Inflammatory macrophage treated with lipopolysaccharide for 1 hour (primary cell): ENCODE results near the gene PPP1R14C.
"Not testable (repeated sequence)": the region's sequence is repeated elsewhere in the genome, so short reads cannot be mapped to it uniquely, and the experiment has no call there.

ENCODE experiments used
- DNase-seq, 2 donors: peaks; one replicate each; pipeline ENCODE4 v3.0.0-alpha.2; 2020 to 2022

PPP1R14C gene, protein sequence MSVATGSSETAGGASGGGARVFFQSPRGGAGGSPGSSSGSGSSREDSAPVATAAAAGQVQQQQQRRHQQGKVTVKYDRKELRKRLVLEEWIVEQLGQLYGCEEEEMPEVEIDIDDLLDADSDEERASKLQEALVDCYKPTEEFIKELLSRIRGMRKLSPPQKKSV

DNA sequence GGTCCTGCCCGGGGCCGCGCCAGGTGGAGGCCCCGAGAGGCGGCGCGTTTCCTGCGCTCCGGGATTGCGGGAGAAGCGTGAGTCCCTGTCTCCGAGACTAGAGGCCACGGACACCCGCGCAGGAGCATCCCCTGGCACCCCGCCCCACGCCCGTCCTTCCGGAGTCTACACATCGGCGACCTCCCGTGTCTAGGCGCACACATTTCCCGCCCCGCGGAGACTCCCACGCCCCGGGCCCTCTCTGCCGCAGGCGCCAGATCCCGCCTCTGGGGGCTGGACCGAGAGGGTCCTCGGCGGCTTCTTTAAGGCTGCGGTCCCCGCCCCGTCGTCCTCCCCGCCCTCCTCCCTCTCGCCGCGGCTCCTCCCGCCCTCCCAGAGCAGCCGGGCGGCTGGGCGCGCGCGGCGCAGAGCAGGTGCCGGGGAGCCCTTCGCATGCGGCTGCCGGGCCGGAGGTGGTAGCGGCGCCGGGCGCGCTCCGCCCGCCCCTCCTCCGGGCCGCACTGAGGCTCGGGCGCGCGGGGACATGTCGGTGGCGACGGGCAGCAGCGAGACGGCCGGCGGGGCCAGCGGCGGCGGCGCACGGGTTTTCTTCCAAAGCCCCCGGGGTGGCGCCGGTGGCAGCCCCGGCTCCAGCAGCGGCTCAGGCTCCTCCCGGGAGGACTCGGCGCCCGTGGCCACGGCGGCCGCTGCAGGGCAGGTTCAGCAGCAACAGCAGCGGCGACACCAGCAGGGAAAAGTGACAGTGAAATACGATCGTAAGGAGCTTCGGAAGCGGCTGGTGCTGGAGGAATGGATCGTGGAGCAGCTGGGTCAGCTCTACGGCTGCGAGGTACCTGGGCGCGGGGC is at the start of gene PPP1R14C:
Gene PPP1R14C, plus strand, starts transcription at position 375 of the 846 bp plus-strand sequence. Its CDS starts 149 bp downstream, at position 524.
- DNase-seq, result peak; percentile 7 to 37

DNA sequence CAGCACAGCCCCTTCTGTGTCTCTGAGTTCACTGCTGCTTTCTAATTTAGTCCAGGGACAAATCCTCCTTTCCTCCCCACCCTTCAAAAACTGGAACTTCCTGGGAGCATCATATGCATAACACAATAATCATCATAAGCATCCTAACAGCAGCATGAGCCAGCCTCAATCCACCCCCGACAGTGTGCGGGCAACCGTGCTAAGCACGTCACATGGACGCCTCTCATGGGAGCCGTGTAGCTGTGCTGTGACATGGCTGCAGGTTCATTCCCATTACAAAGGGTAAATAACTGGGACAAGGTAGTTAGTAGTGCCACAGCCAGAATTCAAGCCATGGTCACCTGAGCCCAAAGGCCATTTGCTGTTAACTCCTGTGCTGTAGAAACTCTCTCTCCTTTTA is 49.4 kb upstream of the PPP1R14C start:
- DNase-seq, result no peak

DNA sequence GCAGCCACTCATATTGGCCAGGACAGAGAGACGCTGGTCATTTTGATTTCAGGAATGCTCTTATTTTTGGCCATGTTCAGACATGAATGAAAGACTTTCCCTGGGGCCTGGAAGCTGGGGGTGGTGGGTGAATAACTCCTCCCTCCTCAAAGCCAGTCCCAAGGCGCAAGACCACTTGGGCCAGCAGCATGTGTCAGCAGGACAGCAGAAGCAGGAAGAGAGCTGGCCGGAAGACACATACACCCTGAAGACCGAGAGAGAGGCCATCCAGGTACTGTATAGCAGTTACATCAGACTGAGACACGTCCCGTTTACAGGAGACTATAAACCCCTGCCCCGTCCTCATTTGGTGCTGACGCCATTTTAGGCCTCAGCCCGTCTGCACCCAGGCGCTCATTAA is 44.7 kb upstream of the PPP1R14C start:
- no peak for DNase-seq

DNA sequence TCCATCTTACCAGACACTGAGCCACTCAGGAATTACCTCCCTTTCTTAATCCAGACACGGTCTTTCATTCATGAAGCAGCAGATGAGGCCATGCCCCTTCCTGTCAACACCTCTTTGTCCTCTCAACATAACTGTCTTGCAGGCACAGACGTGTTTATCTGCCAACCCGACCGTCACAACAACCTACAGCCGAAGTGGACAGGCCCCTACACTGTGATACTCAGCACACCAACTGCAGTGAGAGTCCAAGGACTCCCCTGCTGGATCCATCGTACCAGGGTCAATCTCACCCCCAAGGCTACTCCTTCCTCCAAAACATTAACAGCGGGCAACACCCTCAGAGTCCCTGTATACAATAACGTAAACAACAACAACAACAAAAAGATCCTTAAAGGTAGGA is 43.3 kb upstream of the PPP1R14C start:
- DNase-seq, result no peak

DNA sequence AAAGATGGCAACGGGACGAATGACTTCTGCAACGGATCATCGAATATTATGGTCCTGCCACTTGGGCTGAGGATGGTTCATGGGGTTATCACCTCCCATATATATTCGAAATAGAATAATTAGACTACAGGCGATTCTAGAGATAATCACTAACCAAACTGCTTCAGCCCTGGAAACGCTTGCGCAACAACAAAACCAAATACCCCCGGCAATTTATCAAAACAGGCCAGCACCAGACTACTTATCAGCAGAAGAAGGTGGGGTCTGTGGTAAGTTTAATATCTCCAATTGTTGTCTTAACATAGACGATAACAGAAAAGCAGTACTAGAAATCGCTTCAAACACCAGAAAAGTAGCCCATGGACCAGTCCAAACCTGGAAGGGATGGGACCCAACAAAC is 42.9 kb upstream of the PPP1R14C start:
- no peak for DNase-seq

DNA sequence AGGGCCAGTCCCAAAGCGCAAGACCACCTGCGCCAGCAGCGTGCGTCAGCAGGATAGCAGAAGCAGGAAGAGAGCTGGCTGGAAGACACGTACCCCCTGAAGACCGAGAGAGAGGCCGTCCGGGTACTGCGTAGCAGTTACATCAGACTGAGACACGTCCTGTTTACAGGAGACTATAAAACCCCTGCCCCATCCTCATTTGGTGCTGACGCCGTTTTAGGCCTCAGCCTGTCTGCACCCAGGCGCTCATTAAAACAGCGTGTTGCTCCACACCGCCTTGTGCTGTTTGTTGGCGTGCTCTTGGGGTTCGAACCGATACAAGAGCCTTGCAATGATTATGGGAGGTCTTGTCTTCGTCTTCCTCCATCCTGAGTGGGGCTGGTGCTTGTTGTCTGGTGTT is 42.1 kb upstream of the PPP1R14C start:
- no peak for DNase-seq

DNA sequence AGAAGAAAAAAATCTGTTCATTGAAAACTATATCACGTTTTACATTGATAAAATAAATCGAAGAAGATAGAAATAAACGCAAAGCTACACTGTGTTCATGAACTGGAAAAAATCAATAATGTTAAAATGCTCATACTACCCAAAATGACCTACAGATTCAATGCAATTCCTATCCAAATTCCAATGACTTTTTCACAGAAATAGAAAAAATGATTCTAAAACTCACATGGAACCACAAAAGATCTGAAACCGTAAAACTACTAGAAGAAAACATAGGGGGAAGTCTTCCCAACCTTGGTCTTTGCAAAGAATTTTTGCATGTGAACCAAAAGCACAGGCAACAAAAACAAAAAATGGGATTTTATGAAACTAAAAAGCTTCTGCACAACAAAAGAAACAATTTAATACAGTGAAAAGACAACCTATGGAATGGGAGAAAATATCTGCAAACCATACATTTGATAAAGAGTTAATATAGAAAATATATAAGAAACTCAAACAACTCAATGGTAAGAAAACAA is 40.0 kb upstream of the PPP1R14C start:
- no peak for DNase-seq

DNA sequence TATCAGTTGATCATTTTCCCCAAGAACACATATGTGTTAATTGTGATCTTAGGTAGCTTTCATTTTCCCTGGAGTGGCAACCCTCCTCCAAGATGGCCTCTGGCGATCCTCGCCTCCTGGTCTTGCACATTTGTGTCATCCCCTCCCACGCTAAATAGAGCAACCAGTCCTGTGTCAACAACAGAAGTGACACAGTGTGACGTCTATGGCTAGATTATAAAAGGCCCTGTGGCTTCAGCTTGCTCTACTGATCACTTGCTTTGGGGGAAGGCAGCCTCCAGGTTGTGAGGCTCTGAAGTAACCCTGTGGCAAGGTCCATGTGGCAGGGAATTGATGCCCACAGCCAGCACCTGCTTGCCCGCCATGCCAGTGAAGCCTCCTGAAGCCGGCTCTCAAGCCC is 30.6 kb upstream of the PPP1R14C start:
- DNase-seq, result no peak

DNA sequence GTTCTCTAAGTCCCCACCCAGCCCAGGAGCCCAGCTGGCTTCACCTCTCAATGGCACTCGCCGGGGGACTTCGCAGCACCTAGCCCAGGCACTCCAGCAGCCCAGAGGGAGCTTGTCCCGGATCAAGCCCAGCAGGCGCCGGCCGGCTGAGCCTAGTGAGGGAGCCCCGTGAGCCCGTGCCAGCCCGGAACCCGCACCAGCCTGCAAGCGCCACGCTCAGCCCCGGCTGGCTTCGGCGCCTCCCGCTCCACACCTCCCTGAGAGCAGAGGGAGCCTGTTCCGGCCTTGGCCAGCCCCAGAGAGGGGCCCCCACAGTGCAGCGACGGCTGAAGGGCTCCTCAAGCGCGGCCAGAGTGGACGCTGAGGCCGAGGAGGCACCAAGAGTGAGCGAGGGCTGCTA is 27.1 kb upstream of the PPP1R14C start:
- DNase-seq, result no peak

DNA sequence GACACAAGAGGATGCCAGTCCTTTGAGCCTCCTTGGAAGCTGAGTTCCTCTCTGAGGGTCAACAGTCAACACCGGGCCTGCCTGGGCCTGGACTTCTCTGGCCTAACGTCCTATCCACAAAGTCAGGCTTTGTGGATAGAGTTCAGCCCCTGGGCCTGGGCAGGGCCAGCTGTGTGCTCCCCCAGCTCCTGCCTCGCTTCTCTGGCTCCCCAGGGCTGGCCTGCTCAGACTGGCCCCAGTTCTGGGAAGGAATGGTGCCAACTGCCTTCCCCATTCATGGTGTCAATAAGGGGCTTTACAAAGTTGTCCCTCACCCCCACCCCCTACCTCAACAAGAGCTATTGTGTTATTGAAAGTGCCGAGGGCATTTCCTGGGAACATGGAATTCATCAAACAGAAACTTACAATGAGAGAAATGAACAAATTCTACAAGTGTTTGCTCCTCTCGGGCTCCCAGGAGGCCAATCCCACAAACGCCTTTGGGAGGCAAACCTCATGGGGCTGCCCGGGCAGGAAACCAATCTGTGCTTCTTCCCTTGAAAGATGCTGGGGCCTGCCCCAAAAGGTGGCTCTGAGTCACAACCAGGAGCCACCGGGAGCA is 26.5 kb upstream of the PPP1R14C start:
- no peak for DNase-seq

DNA sequence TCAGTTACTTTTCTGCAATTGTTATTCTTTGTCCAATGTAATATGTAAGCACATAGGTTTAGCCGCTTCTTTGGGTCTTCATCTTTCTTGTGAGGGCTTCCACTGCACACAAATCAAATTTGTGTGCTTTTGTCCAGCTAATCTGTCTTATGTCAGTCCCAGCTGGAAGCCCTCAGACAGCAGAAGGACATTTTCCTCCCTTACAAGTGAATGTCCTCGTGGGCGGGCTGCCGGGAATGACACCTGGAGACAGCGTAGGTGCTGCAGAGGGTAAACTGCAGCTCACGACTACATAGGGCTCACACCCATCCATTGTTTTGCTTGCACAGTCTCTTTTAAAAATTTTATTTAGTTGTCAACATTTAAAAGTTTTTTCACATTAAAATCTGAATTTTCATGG is 24.6 kb upstream of the PPP1R14C start:
- no peak for DNase-seq

DNA sequence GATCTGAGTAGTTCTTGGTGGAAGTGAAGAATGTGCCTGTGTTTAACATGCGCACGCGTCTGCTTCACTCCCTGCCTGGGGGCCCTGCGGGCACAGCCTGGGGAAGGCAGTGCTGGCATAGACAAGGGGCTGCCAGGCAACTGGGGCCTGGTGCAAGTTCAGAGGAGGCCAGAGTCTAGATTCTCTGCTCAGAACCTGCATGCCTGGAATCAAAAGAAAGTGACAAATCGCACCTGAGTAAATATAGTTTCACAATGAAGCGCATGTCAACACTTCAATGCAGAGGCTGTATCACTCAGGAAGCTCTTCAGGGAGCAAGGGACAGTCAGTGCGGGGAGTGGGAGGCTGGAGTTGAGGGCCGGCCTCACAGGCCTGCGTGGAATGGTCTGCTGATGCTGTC is 24.2 kb upstream of the PPP1R14C start:
- DNase-seq, result no peak

DNA sequence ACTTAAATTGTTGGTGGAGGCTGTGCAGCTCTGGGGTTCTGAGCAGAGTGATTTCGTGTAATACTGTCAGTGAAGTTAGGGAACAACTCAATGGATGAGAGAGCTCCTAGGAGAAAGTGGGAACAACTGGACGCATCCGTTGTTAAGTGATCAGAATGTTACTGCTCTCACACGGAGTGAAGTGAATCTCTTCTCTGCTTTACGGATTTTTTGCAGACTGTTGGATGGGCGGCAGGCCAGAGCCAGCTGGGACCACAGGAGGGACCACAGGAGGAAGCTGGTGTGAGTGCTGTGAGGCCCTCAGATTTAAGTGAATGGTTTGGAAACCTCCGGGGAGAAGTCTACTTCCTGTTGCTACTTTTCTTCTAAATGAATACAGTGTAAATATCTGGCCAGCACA is 23.7 kb upstream of the PPP1R14C start:
- no peak for DNase-seq

DNA sequence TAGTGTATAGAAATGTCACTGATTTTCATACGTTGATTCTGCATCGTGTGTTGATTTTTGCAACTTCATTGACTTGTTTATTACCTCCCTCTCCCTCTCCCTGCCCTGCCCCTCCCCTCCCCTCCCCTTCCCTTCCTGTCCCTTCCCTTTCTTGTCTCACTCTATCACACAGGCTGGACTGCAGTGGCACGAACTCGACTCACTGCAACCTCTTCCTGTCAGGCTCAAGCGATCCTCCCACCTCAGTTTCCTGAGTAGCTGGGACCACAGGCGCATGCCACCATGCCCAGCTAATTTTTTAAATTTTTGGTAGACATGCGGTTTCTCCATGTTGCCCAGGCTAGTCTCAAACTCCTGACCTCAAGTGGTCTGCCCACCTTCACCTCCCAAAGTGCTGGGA is 19.2 kb upstream of the PPP1R14C start:
- DNase-seq, result no peak

DNA sequence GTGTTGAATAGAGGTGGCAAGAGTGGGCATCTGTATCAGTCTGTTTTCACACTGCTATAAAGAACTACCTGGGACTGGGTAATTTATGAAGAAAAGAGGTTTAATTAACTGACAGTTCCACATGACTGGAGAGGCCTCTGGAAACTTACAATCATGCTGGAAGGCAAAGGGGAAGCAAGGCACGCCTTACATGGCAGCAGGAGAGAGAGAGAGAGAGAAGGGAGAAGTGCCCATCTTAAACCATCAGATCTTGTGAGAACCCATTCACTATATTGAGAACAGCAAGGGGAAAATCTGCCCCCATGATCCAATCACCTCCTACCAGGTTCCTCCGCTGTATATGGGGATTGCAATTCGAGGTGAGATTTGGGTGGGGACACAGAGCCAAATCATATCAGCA is 18.6 kb upstream of the PPP1R14C start:
- DNase-seq, result no peak

DNA sequence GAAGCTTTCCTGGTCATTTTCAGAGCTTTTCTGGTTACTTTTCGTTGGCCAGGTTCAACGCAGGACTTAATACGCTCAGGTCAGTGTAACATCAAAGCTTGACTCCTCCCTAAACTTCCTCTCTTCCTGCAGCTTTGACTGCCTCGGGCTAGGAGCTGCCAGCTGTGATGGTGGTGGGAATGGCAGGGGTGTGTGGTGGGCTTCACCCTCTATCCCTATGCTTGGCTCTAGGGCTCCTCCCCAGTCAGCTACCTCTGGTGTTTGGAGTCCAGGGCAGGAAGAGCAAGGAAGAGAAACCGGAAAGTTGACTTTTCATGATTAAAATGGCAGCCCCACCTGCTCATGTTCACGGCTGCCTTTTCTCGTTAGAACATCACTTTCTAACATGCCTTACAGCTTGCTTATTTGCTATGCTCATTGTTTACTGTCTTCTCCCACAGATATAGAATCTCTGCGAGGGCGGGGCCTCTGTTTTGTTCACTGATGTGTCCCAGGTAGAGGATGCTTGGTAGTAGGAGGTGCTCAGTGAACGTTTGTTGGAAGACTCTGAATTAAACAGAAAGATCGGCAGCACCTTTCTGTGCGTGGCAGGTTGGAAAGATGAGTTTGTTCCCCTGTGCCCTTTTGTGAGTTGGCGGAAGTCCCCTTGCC is 16.1 kb upstream of the PPP1R14C start:
- no peak for DNase-seq

DNA sequence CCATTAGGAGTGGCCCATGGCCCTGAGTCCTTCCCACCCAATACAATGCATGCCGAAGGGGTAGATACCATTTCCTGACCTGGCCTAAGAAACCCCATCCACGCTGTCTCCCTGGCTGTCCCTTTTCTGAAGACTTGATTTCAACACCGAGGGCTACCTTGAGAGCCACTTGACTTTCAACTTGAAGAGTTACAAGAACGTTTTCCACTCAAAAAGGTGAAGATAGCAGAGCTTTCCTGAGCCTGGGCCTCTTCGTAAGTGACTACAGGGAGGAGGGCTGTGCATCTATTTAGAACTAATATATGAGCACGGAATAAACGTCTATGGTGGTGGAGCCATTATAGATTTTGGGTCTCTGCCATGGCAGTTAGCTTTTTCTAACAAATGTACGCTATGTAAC is 14.4 kb upstream of the PPP1R14C start:
- DNase-seq, result no peak

DNA sequence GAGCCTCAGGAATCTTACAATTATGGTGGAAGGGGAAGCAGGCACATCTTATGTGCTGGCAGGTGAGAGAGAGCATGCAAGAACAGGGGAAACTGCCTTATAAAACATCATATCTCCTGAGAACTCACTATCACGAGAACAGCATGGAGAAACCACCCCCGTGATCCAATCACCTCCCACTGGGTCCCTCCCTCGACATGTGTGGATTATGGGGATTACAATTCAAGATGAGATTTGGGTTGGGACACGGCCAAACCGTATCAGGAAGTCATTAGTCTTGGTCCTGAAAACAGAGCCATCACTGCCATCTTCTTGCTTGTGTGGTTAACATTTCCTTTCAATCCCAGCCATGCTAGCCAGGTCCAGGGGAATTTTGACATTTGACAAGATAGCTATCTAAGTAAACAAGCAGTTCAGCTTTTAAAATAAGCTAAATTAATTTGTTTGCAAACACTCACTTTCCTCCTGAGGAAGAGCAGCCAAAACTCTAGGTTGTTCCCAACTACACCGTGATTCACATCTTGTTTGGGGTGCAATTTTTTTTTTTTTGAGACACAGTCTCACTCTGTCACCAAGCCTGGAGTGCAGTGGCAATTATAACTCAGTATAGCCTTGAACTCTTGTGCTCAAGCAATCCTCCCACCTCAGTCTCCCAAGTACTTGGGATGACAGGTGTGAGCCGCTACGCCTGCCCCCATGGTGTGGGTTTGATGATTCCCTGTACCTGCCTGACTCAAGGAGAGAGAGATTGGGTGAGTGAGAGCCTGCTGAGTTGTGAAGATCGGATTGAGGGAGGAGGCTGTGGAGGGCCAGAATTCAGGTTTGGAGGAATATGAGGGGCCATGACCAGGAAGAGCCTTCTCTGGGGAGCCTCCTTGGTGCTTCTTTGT is 13.0 kb upstream of the PPP1R14C start:
- DNase-seq, result no peak

DNA sequence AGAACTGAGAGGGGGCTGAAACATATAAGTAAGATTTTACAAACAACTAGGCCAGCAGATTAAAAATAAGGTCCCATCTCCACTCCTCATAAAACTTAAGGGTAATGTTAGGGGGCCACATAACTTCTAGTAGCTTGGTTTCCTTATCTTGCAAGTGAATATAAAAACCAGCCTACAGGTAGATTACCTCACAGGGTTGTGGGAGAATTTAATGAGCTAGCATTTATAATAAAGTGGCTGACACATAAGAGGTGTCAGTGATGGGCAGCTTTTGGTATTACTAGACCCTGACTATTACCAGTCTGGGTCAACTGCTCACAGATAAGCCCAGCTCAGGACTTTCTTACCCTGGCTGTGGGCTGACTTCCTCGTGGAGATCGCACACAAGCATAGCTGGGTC is 9.2 kb upstream of the PPP1R14C start:
- DNase-seq, result no peak

DNA sequence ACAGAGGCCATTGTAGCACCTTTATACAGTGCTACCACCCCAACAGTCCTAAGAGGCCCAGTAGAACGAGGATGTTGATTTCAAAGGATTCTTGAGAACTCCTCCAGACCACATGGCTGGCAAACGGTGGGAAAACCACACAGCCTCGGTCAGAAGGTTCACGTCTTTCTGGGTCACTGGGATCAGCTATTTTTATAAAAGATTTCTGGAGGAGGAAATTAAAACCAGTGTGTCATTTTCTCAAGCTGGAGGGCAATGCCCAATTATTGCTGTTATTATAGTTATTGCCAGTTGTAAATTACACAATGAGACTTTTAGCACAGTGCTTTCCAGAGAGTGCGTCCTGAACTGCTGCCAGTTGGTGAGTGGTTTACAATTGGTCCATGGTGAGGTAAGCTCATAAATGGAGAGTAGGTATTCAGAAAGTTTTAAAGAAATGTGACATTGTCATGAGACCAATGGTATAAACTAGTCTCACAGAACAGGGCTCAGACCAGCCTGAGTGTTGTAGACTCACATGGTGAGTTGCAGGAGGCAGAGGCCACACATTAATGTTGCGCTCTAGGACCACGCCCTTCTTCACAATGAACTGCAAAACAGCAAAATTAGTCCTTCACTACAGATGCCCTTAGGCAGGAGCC is 8.4 kb upstream of the PPP1R14C start:
- no peak for DNase-seq

DNA sequence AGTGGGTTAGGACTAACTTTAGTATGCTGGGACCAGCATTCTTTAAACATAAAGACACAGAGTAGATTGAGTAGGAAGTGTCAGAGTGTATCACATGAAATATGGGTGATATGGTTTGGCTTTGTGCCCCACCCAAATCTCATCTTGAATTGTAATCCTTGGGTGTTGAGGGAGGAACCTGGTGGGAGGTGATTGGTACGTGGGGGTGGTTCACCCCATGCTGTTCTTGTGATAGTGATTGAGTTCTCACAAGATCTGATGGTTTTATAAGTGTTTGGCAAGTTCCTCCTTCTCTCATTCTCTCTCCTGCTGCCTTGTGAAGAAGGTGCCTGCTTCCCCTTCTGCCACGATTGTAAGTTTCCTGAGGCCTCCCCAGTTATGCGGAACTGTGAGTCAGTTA is 5.1 kb upstream of the PPP1R14C start:
- DNase-seq, result not testable (repeated sequence)

DNA sequence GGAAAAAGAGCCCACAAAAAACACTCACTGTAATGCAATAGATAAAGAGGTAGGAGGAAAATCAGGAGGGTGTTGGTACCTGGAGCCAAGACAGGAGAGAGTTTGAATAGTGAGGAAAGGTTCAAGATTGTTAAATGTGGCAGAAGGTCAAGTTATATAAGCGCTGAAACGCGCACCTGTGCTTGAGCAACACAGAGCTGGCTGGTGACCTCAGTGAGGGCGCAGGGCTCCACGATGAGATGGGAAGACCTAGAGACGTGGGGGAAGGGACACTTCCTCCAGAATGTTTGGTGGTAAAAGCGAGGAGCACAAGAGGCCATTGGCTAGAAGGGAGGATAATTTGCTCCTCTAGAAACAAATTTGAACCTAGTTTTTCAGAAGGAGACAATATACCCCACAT is 4.2 kb upstream of the PPP1R14C start:
- no peak for DNase-seq
